GM18873 (cell line): Measurements from ENCODE around the gene QPRT.
"Not testable (repeated sequence)": the region's sequence is repeated elsewhere in the genome, so short reads cannot be mapped to it uniquely, and the experiment has no call there.

Source experiments
- ATAC-seq: cut with Tn5 transposase; IDR thresholded peaks from one replicate; pipeline ENCODE4 v1.9.1; 2021; ENCODE audit warnings: mild to moderate bottlenecking, moderate library complexity, moderate number of reproducible peaks; ENCODE audit not compliant: unreplicated experiment, low FRiP score

QPRT gene

GRCh38 chr16:29712809-29713208 lies 33.8 kb downstream of the QPRT start:
- no peak for ATAC-seq

- no peak for ATAC-seq
Measured at GRCh38 chr16:29714396-29714795, 35.4 kb downstream of the QPRT start.

GRCh38 chr16:29714972-29715371 lies 36.0 kb downstream of the QPRT start:
- ATAC-seq = no peak

- ATAC-seq = no peak
Measured at GRCh38 chr16:29717113-29717512, 38.1 kb downstream of the QPRT start.

- ATAC-seq = no peak
Measured at GRCh38 chr16:29719063-29719462, 40.1 kb downstream of the QPRT start.

GRCh38 chr16:29720703-29721102 lies 41.7 kb downstream of the QPRT start:
- ATAC-seq = no peak

- ATAC-seq = not testable (repeated sequence)
Measured at GRCh38 chr16:29721167-29721879, 42.3 kb downstream of the QPRT start.

- ATAC-seq = no peak
Measured at GRCh38 chr16:29726845-29727377, 47.9 kb downstream of the QPRT start.

- no peak for ATAC-seq
Measured at GRCh38 chr16:29727452-29727851, 48.5 kb downstream of the QPRT start.

- no peak for ATAC-seq
Measured at GRCh38 chr16:29729116-29729521, 50.1 kb downstream of the QPRT start.

- no peak for ATAC-seq
Measured at GRCh38 chr16:29730649-29731048, 51.7 kb downstream of the QPRT start.

- peak; percentile 68 for ATAC-seq
Measured at GRCh38 chr16:29731768-29732601, 53.0 kb downstream of the QPRT start.

GRCh38 chr16:29734786-29735185 lies 55.8 kb downstream of the QPRT start:
- ATAC-seq = no peak

- no peak for ATAC-seq
Measured at GRCh38 chr16:29736112-29736511, 57.1 kb downstream of the QPRT start.

- ATAC-seq = no peak
Measured at GRCh38 chr16:29736764-29737163, 57.8 kb downstream of the QPRT start.

- ATAC-seq = no peak
Measured at GRCh38 chr16:29737713-29738112, 58.7 kb downstream of the QPRT start.

GRCh38 chr16:29738514-29738913 lies 59.5 kb downstream of the QPRT start:
- no peak for ATAC-seq

GRCh38 chr16:29739927-29740629 lies 61.1 kb downstream of the QPRT start:
- ATAC-seq = not testable (repeated sequence)

GRCh38 chr16:29740630-29741015 lies 61.6 kb downstream of the QPRT start:
- ATAC-seq = not testable (repeated sequence)

GRCh38 chr16:29742683-29743275 lies 63.8 kb downstream of the QPRT start:
- no peak for ATAC-seq

GRCh38 chr16:29743475-29743826 lies 64.5 kb downstream of the QPRT start:
- no peak for ATAC-seq
